OCI-LY3 (cell line): ENCODE measurements around the gene MAT2B.

Experiments used
- H2AFZ ChIP-seq: fragments of 200-600, 300-600 bp; shearing (Covaris generic); 2 replicates; pipeline ENCODE4 v1.6.0; 2014; ENCODE audit warnings: antibody characterized with exemption, low read depth, low read length
- H3K27ac ChIP-seq: fragments of 200-600, 300-600 bp; sonication (generic); 2 replicates; pipeline ENCODE4 v1.5.1; 2014; ENCODE audit warnings: mild to moderate bottlenecking, low read length, moderate library complexity, mixed read lengths
- H3K27me3 ChIP-seq: fragments of 200-600, 300-600 bp; sonication (generic); 2 replicates; pipeline ENCODE4 v1.6.1; 2014; ENCODE audit warnings: low read depth, low read length, mixed read lengths
- H3K36me3 ChIP-seq: fragments of 200-600, 300-600 bp; sonication (generic); replicated peaks from 2 replicates; pipeline ENCODE3; 2014; ENCODE audit warnings: low read depth, low read length, mixed read lengths
- H3K4me1 ChIP-seq: fragments of 300-600, 200-600 bp; sonication (generic); 2 replicates; pipeline ENCODE4 v1.6.1; 2014; ENCODE audit warnings: low read length, mixed read lengths
- H3K4me2 ChIP-seq: fragments of 200-600, 300-600 bp; sonication (generic); 2 replicates; pipeline ENCODE4 v1.6.1; 2014; ENCODE audit warnings: low read length, mixed read lengths
- H3K4me3 ChIP-seq: fragments of 300-600, 200-600 bp; sonication (generic); 2 replicates; pipeline ENCODE4 v1.5.1; 2014; ENCODE audit warnings: antibody characterized with exemption, mild to moderate bottlenecking, low read length, moderate library complexity
- H3K79me2 ChIP-seq: fragments of 300-600, 200-600 bp; shearing (Covaris generic); 2 replicates; pipeline ENCODE4 v1.6.1; 2014; ENCODE audit warnings: mild to moderate bottlenecking, low read length, mixed read lengths
- H3K9ac ChIP-seq: fragments of 300-600, 200-600 bp; shearing (Covaris generic); 2 replicates; pipeline ENCODE4 v1.6.0; 2014; ENCODE audit warnings: mild to moderate bottlenecking, low read length, moderate library complexity
- H3K9me3 ChIP-seq: fragments of 200-600, 300-600 bp; shearing (Covaris generic); 2 replicates; pipeline ENCODE4 v1.6.1; 2014; ENCODE audit warnings: low read length, mixed read lengths; ENCODE audit not compliant: insufficient read depth
- H4K20me1 ChIP-seq: fragments of 200-600, 300-600 bp; sonication (generic); 2 replicates; pipeline ENCODE4 v1.6.1; 2016; ENCODE audit warnings: low read length, mixed read lengths; ENCODE audit not compliant: insufficient read depth
- EZH2phosphoT487 ChIP-seq: fragments of 200-600 bp; shearing (Covaris generic); IDR thresholded peaks from 2 replicates; pipeline ENCODE4 v1.6.1; 2018; ENCODE audit warnings: antibody characterized with exemption, mixed run types, low read depth
- TF ChIP-seq, protein P1 (sequence below): fragments of 200-600, 300-600 bp; sonication (generic); IDR thresholded peaks from 2 replicates; pipeline ENCODE4 v1.5.1; 2014; ENCODE audit warnings: antibody characterized with exemption, low read length, low read depth

The MAT2B gene

DNA sequence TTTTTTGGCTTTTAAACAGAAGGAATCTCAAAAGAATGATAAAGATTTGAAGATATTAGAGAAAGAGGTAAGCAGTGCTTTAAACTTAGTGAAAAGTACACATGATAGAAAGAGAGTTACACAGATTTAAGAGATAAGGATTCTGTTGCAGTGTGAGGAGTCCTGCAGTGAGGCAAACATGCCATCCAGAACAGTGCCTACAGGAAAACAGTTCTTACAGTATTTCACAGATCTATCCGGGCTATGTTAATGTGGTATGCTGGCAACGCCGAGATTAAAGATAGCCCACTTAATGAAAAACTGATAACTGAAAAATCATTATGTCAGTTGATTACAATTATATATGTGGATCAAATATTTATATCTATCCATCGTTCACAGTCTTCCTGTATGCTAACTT, 37.7 kb upstream of the MAT2B start:
- Histone ChIP-seq H3K79me2 (peaks cover 41% of the 10 kb centered on the region), H3K4me3 (no peak overlapping the region), H3K4me2 (no peak overlapping the region), H3K9me3 (no peaks in the 10 kb centered on the region), H3K27ac (no peak overlapping the region), H3K27me3 (no peaks in the 10 kb centered on the region), H3K36me3 (peaks cover 59% of the 10 kb centered on the region), H3K9ac (no peak overlapping the region), H4K20me1 (no peaks in the 10 kb centered on the region), H2AFZ (no peak overlapping the region), H3K4me1 (peaks cover 8% of the 10 kb centered on the region)
- no peak for TF ChIP-seq EZH2phosphoT487
- TF ChIP-seq, protein P1, sequence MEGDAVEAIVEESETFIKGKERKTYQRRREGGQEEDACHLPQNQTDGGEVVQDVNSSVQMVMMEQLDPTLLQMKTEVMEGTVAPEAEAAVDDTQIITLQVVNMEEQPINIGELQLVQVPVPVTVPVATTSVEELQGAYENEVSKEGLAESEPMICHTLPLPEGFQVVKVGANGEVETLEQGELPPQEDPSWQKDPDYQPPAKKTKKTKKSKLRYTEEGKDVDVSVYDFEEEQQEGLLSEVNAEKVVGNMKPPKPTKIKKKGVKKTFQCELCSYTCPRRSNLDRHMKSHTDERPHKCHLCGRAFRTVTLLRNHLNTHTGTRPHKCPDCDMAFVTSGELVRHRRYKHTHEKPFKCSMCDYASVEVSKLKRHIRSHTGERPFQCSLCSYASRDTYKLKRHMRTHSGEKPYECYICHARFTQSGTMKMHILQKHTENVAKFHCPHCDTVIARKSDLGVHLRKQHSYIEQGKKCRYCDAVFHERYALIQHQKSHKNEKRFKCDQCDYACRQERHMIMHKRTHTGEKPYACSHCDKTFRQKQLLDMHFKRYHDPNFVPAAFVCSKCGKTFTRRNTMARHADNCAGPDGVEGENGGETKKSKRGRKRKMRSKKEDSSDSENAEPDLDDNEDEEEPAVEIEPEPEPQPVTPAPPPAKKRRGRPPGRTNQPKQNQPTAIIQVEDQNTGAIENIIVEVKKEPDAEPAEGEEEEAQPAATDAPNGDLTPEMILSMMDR: no peak

- Histone ChIP-seq H2AFZ (no peak overlapping the region), H3K36me3 (peaks cover 65% of the 10 kb centered on the region)
- TF ChIP-seq, protein P1: peak; percentile 46
- TF ChIP-seq EZH2phosphoT487: no peak
Measured at GRCh38 chr5:163473635-163474243, 31.7 kb upstream of the MAT2B start.

GRCh38 chr5:163475411-163475810, 30.0 kb upstream of the MAT2B start:
- Histone ChIP-seq H3K4me1 (no peaks in the 10 kb centered on the region), H3K4me3 (no peak overlapping the region), H4K20me1 (no peaks in the 10 kb centered on the region), H3K79me2 (no peaks in the 10 kb centered on the region), H3K9me3 (no peaks in the 10 kb centered on the region), H3K4me2 (no peak overlapping the region), H2AFZ (no peak overlapping the region), H3K36me3 (peaks cover 61% of the 10 kb centered on the region), H3K27ac (no peak overlapping the region), H3K27me3 (no peaks in the 10 kb centered on the region), H3K9ac (no peak overlapping the region)
- TF ChIP-seq, protein P1: no peak
- TF ChIP-seq EZH2phosphoT487: no peak

More at GRCh38 chr5:163473635-163474243, 31.7 kb upstream of the MAT2B start:
- Histone ChIP-seq H3K4me3 (no peak overlapping the region), H3K4me2 (no peak overlapping the region), H3K9ac (no peak overlapping the region), H4K20me1 (no peaks in the 10 kb centered on the region), H3K4me1 (no peaks in the 10 kb centered on the region), H3K9me3 (no peaks in the 10 kb centered on the region), H3K79me2 (no peaks in the 10 kb centered on the region), H3K27me3 (no peaks in the 10 kb centered on the region), H3K27ac (no peak overlapping the region)

DNA sequence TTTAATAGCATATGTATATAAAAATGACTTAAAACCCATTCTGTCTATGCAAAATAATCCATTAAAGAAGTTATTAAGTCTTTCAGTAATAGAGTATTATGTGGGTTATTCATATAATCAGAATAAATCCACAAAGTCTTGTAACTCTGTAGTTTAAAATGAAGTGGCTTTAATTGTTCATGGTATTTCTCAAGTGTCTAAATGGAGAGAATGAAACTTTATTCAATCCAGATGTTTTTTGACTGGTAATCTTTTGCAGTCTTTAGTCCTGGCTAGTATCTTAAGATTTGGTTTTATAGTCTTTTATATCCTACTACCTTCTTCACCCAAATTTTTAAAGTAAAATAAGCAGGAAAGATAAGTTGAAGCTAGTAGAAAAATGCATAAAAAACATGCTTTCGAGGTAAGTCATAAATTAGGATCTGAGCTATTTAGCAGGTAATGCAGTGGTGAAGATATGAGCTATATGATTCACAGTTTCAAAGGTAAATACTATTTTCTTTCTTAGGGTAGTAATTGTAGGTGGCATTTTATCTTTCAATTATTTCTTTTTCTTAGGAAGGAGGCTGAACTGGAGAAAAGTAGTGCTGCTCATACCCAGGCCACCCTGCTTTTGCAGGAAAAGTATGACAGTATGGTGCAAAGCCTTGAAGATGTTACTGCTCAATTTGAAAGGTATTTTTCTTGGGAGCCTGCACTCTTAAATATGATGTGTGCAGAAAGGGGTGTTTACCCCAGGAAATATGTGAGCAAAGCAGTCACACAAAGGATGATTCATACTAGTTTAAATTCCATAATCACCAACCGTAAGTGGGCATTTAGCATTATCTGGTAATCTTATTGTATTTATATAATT, 27.1 kb upstream of the MAT2B start:
- Histone ChIP-seq H4K20me1 (no peaks in the 10 kb centered on the region), H2AFZ (no peak overlapping the region), H3K79me2 (no peaks in the 10 kb centered on the region), H3K4me2 (no peak overlapping the region), H3K9me3 (no peaks in the 10 kb centered on the region), H3K36me3 (peaks cover 58% of the 10 kb centered on the region), H3K9ac (no peak overlapping the region), H3K4me3 (no peak overlapping the region), H3K27me3 (no peaks in the 10 kb centered on the region), H3K4me1 (no peaks in the 10 kb centered on the region), H3K27ac (no peak overlapping the region)
- no peak for TF ChIP-seq EZH2phosphoT487
- TF ChIP-seq, protein P1: no peak
